Occipital lobe (tissue), 2 donors: ENCODE data around the gene EPX. TPM values are rescaled to one million over a fixed set of nuclear protein-coding genes. Genes with fewer than 3 reads are reported as not detected.
"Not testable (repeated sequence)": the region's sequence is repeated elsewhere in the genome, so short reads cannot be mapped to it uniquely, and the experiment has no call there.

ENCODE experiments used
- DNase-seq: peaks from one replicate; lab custom pipeline; 2025; lab: John Stamatoyannopoulos, UW
- total RNA-seq: library from RNA; depleted of rRNA; stranded (reverse); fragments of >200 nt; gene quantifications from one replicate; pipeline ENCODE4 v1.2.3, GENCODE V29; 2014

EPX gene
- not detected for total RNA-seq

- no peak for DNase-seq
Measured at GRCh38 chr17:58192612-58193011, at the start of gene EPX. EPX (plus strand) TSS chr17:58192726; CDS start chr17:58192847, 121 bp downstream.

- not testable (repeated sequence) for DNase-seq
Measured at GRCh38 chr17:58143335-58143734, 49.2 kb upstream of the EPX start.

GRCh38 chr17:58144801-58145200 lies 47.7 kb upstream of the EPX start:
- DNase-seq: no peak

GRCh38 chr17:58147930-58148434 lies 44.5 kb upstream of the EPX start, which contains the start of gene OR4D1:
OR4D1 (plus strand) TSS chr17:58148384; CDS start chr17:58155154, 6,770 bp downstream.
- no peak for DNase-seq

GRCh38 chr17:58148609-58149008 lies 43.9 kb upstream of the EPX start:
- DNase-seq: no peak

- no peak for DNase-seq
Measured at GRCh38 chr17:58150394-58150793, 42.1 kb upstream of the EPX start.

- no peak for DNase-seq
Measured at GRCh38 chr17:58153046-58153445, 39.5 kb upstream of the EPX start.

- no peak for DNase-seq
Measured at GRCh38 chr17:58153671-58154070, 38.9 kb upstream of the EPX start.

GRCh38 chr17:58156839-58157803 lies 35.4 kb upstream of the EPX start:
- peak; percentile 2 for DNase-seq

- no peak for DNase-seq
Measured at GRCh38 chr17:58158181-58158580, 34.3 kb upstream of the EPX start.

GRCh38 chr17:58161566-58161965 lies 31.0 kb upstream of the EPX start:
- DNase-seq: no peak

GRCh38 chr17:58165981-58166380 lies 26.5 kb upstream of the EPX start:
- DNase-seq: no peak

GRCh38 chr17:58166682-58167081 lies 25.8 kb upstream of the EPX start, which contains the start of gene OR4D2:
OR4D2 (plus strand) TSS chr17:58166982; CDS start chr17:58169656, 2,674 bp downstream.
- no peak for DNase-seq

GRCh38 chr17:58170622-58171021 lies 21.9 kb upstream of the EPX start:
- DNase-seq: no peak

GRCh38 chr17:58172369-58173071 lies 20.0 kb upstream of the EPX start:
- DNase-seq: no peak

GRCh38 chr17:58174871-58175270 lies 17.7 kb upstream of the EPX start:
- no peak for DNase-seq

GRCh38 chr17:58176200-58176599 lies 16.3 kb upstream of the EPX start:
- no peak for DNase-seq

- no peak for DNase-seq
Measured at GRCh38 chr17:58181796-58182195, 10.7 kb upstream of the EPX start.

GRCh38 chr17:58183514-58183913 lies 9.0 kb upstream of the EPX start:
- DNase-seq: no peak

- no peak for DNase-seq
Measured at GRCh38 chr17:58184308-58184985, 8.1 kb upstream of the EPX start.

- DNase-seq: no peak
Measured at GRCh38 chr17:58184986-58185761, 7.4 kb upstream of the EPX start.
